ENCODE measurements around the gene PF4V1.

The PF4V1 gene

GRCh38 chr4:73844345-73844744, 8.8 kb upstream of the PF4V1 start:
- TF ChIP-seq, protein P1, sequence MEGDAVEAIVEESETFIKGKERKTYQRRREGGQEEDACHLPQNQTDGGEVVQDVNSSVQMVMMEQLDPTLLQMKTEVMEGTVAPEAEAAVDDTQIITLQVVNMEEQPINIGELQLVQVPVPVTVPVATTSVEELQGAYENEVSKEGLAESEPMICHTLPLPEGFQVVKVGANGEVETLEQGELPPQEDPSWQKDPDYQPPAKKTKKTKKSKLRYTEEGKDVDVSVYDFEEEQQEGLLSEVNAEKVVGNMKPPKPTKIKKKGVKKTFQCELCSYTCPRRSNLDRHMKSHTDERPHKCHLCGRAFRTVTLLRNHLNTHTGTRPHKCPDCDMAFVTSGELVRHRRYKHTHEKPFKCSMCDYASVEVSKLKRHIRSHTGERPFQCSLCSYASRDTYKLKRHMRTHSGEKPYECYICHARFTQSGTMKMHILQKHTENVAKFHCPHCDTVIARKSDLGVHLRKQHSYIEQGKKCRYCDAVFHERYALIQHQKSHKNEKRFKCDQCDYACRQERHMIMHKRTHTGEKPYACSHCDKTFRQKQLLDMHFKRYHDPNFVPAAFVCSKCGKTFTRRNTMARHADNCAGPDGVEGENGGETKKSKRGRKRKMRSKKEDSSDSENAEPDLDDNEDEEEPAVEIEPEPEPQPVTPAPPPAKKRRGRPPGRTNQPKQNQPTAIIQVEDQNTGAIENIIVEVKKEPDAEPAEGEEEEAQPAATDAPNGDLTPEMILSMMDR (IDR thresholded peaks at IDR 0.05; ENCODE audit: borderline replicate concordance, insufficient read depth, low read depth, low read length): no peak
- no peak overlapping the region for H3K4me3 ChIP-seq (ENCODE audit: low read depth, low read length)

- TF ChIP-seq, protein P1 (IDR thresholded peaks at IDR 0.05; ENCODE audit: borderline replicate concordance, insufficient read depth, low read depth, low read length): no peak
- H3K4me3 ChIP-seq (ENCODE audit: low read depth, low read length): no peak overlapping the region
These were observed 8.3 kb upstream of the PF4V1 start for GRCh38 chr4:73844806-73845205.

DNA sequence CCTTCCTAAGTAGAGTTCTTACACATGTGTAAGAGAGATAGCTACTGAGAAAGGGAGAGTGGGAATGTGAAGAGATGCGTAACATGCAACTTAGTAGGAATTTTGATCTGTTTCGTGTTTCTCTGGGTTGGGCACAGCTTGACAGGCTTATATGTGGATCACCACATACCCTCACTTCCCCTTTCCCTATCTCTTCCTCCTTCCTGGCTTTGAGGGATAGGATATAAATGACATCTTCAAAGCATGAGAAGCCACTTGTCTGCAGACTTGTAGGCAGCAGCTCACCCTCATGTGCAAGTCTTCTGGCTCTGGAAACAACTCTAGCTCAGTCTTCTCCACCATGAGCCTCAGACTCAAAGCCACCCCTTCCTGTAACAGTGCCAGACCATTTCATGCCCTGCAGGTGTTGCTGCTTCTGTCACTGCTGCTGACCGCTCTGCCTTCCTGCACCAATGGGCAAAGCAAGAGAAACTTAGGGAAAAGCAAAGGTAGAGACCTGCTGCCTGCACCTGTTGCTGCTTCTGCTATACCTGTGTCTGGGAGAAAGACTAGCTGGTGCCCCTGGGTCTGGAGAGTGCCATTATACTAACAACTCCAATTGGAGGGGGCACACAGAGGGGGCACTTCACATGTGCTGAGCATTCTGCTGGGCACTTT, 5.4 kb upstream of the PF4V1 start:
- no peak overlapping the region for H3K4me3 ChIP-seq (ENCODE audit: low read depth, low read length)

DNA sequence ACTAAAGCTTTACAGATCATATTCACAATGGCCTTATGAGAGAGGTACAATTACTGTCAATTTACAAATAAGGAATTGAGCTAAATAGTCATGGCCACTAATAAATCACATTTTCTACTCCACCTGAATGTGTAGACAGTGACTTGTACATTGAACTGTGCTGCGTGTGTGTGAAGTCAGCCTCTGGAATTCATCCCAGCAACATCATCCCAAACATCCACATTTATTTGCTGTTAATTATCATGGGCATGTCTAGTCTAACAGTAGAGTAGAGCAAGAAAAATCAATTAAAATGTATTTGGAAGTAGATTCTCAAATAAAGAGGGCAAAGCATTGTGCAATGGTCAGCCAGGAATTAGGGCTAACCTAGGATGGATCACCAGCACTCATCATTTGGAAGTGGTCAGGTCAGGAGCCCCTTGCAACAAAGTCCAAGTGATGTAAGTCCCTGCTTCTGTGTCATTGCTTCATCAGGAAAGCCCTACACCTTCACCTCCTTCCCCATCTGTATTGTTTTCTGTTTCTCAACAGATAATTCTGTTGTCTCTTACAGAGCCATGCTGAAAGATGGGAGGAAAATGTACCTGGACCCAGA, 4.8 kb upstream of the PF4V1 start:
- H3K4me3 ChIP-seq (ENCODE audit: low read depth, low read length): no peak overlapping the region
- TF ChIP-seq, protein P1 (IDR thresholded peaks at IDR 0.05; ENCODE audit: borderline replicate concordance, insufficient read depth, low read depth, low read length): no peak

More for the DNA sequence above, 5.4 kb upstream of the PF4V1 start:
- TF ChIP-seq, protein P1 (IDR thresholded peaks at IDR 0.05; ENCODE audit: borderline replicate concordance, insufficient read depth, low read depth, low read length): no peak

DNA sequence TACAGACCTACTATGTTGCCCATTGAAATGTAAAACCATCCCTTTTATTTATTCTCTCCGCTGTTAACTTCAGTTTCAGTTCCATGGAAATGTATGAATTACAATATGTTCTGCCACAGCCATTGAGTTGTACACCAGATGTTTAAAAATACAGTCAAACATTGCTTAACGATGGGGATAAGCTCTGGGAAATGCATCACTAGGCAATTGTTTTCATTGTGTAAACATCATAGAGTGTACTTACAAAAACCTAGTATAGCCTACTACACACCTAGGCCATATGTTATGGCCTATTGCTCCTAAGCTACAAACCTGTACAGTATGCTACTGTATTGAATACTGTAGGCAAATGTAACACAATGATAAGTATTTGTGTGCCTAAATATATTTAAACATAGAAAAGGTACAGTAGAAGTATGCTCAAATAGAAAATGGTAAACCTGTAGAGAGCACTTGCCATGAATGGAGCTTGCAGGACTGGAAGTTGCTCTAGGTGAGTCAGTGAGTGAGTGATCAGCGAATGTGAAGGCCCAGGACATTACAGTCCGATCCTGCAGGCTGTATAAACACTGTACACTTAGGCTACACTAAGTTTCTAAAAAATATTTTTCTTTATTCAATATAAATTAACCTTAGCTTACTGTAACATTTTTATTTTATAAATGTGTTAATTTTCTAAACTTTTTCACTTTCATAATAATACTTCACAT, 2.7 kb upstream of the PF4V1 start:
- TF ChIP-seq, protein P1 (IDR thresholded peaks at IDR 0.05; ENCODE audit: borderline replicate concordance, insufficient read depth, low read depth, low read length): no peak
- H3K4me3 ChIP-seq (ENCODE audit: low read depth, low read length): no peak overlapping the region

DNA sequence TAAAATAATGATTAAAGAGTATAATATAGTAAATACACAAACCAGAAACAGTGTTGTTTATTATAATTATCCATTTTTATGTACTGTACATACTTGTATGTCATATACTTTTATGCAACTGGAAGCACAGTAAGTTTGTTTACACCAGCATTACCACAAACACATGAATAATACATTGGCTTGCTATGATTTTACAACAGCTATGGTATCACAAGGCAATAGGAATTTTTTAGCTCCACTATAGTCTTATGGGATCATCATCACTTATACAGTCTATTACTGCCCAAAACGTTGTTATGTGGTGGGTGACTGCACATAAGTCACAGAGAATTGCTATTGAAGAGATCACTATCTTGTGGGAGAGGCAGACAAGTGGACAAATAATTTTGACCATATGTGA, 1.8 kb upstream of the PF4V1 start:
- TF ChIP-seq, protein P1 (IDR thresholded peaks at IDR 0.05; ENCODE audit: borderline replicate concordance, insufficient read depth, low read depth, low read length): no peak
- H3K4me3 ChIP-seq (ENCODE audit: low read depth, low read length): no peak overlapping the region

Measured in GM12875 (cell line).